GM21447 (cell line): Measurements from ENCODE around the gene FRMD1.

Source experiments
- ATAC-seq: cut with Tn5 transposase; IDR thresholded peaks from one replicate; pipeline ENCODE4 v1.9.1; 2021; ENCODE audit not compliant: unreplicated experiment

Gene FRMD1

DNA sequence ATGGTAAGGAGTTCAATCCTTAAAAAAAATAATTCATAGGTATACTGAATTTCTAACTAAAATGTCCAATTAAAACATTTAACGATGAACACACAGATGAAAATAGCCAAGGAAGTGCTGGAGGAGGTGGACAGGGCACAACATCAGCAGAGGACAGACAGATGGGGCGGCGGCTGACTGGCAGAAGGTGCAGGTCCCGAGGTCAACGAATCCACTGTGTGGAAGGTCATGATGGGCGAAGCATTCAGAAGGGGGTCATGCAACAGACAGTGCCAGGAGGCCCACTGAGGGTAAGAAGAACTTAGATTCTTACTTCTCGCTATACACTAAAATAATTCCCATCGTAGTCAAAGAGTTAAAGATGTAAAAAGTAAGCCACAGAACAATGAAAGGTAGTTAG, 34.2 kb upstream of the FRMD1 start:
- no peak for ATAC-seq

DNA sequence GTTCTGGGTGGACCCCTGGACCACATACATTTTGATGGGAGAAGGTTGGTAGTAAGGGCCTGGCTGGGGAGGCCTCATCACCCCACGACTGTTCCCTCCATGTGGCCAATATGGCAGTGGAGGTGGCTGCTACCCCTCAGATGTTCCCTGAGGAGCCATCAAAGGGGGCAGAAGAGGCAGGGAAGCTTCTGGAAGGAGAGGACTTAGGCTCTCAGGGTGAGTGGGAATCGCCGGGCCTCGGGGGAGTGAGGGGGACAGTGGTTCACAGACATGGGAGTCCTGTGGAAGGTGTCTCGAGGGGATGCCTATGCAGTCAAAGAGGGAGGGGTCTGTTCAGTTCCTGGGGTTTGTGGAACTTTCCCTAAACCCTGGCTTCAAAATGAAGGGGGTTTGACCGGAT, 32.9 kb upstream of the FRMD1 start:
- no peak for ATAC-seq

DNA sequence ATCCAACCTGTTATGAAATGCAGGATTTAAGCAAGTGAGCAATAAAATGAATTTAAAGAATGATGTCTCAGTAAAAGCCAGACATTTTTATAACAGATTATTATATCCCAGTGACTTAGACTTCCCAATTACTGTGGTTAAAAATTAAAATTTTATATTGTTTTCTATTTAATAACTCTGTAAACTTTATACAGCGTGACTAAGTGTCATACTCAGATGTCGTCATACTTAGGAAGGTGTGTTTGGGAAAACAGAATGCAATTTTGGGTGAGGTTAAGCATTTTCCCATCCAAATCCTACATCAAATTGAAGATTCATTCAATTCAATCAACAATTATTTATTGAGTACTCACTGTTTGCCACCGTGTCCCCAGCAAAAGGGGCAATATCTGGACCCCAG, 31.4 kb upstream of the FRMD1 start:
- no peak for ATAC-seq

DNA sequence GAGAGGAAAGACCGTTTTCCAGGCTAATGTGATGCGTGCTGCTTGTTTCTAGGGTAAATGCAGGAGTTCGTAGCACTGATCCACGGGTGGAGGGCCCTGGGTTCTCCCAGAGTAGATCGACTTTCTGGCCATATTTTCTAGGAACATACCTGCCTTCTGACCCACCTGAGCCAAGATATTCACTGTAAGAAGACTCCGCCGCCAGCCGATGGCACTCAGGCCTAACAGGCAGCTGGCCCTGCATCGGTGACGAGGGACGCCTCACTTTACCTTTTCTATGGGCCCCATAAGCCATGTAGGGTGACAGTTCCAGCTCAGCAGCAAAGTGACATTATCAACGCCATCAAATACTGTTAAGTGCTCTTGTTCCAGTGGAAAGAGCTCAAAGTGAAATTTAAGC, 30.2 kb upstream of the FRMD1 start:
- ATAC-seq: no peak

DNA sequence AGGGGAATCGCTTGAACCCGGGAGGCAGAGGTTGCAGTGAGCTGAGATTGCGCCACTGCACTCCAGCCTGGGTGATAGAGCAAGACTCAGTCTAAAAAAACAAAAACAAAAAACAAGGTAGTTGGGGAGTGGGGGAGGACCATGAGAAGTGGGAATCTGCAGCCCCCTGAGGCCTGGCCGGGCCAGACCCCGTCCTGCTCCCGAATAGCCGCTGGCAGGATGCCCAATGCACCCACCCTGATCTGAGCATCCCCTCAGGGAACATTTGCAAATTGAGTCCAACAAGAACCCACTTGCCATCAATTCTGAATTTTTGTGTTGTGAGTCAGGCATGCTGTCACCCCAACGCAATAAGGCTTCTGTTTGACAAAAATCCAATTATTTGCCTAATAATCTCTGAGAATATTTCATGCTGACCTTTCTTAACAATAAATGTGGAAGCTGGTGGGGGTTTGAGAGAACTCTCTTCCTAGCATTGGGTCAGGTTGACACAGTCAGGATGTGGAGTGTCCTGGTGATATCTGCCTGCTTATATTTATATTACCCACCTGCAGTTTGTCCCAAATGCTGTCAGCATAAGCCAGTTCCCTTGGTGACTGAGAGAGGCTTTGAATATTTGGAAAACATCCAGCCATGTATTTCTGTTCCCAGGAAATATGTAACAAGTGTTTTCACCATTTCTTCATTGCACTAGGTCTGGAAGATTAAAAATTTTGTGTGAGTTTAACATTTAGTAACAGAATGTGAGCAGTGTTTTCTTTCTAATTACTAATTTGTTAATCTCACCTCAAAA, 28.4 kb upstream of the FRMD1 start:
- ATAC-seq: no peak

DNA sequence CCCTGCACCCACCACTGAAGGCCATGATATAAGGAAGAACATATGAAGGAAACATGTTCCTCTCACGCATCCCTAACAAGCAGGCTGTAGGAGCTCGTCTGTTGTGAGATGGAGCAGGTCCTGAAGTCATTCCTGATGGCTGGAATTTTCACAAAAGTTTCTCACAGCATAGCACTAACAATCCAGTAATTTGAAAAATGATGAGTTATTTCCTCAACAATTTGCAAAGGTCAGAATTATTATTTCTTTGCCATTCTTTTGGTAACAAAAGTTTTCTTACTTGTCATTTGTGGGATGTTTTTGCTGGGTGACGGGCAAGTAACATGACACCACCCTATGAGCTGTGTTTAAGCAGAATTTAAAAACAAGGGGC, 27.6 kb upstream of the FRMD1 start:
- ATAC-seq: no peak

DNA sequence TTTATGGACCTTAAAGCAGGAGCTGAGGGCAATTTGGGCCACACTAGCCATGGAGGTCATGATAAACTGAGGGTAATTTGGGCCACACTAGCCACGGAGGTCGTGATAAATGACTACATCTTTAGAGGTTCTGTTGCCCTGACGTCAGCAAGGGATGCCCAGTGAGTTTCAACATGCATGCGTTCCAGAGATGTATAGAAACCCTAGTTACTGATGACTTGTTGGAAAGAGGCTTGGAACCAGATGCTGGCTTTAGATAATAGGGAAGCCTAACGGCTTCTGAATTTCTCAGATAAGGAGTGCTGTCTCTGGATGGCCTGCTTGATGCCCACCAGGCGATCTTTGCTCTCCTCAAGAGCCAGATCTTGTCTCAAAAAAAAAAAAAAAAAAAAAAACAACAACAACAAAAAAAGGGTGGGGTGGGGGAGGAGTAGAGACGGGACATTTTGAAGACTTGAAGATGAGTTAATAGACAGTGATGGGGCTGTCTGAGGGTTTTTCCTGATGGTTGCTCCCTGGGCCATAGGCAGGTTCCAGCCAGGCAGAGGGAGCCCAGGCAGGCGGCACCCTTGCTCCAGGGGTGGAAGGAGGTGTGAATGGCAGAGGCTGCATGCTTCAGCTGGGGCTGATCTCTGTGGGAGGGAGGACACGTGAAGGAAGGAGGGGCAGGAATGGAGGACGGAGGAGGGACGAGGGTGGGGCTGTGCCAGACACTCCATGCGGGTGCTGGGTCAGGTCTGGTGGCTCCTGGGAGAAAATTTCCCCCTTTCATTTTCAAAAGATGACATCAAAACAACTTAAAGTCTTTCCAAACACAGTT, 27.0 kb upstream of the FRMD1 start:
- ATAC-seq: no peak

DNA sequence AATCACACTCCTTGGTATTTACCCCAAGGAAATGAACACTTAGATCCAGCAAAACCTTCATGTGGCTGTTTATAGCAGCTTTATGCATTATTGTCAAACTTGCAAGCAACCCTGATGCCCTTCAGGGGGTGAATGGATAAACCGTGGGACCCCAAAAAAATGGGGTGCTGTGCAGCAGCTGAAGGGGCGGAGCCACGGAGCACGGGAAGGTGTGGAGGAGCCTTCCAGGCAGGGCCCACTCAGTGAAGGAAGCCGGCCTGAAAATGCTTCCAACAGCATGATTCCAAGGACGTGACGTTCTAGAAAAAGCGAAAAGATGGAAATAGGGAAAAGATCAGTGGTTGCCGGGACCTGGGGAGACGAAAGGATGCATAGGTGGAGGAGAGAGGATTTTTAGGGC, 25.6 kb upstream of the FRMD1 start:
- no peak for ATAC-seq

DNA sequence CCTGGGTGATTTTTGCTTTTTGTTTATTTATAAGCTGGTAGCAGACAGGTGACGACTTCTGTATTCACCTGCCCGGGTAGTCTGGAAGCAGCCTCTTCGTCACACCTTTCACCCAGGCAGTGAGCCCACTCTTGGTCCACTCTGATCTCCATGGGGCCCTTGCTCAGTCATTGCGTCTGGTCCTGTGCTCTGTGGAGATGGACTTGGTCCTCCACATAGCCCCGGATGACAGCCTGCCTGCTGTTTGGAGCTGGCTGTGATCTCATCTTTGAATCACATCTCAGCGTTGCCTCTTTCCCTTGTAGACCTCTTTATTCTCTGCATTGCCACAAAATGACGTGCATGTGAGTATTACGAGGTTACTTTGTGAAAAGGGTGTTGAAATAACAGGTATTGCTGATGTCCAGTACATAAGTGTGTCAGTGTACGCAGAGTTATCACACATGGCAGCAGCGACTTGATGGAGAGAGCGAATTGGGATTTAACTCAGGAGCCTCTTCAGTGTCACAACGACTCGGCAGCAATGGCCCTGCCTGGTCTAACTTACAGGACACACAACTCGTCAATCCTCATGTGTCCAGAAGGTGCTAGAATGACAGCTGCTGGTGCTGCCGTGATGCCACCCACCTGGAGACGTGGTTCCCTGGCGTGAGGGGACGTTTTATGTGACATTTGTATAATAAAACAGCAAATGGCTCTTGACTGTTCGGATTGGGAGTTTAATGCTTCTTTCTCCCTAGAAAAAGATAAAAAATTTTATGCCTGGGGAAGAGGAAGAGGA, 24.2 kb upstream of the FRMD1 start:
- ATAC-seq: no peak

DNA sequence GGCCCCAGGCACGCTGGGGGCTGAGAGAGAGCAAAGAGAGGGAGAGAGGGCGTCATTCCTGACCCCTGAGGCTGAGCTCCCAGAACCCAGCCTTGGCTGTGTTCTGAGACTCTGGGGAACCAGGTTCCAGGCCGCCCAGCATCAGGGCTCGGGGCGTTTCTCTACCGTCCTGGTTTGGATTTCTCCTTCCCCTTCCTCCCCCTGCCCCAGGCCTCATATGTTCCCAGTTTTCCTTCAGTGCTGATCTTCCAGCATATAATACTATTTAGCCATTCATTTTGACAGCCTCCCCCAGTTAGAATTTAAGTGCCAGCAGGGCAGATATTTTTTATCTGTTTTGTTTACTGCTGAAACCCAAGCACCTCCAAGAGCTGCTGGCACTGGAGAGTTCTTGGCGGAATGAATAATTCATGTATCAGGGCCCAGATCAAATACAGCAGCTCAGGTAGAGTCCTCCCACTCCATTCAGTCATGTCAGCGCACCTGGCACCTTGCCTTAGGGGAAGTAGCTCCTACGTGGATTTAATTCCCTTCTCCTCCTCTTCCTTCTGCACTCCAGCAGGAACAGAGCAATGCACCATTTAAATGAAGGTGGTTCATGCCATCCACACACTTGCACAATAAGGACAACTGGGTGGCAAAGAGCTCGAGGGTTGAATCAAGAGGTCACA, 23.4 kb upstream of the FRMD1 start:
- no peak for ATAC-seq

DNA sequence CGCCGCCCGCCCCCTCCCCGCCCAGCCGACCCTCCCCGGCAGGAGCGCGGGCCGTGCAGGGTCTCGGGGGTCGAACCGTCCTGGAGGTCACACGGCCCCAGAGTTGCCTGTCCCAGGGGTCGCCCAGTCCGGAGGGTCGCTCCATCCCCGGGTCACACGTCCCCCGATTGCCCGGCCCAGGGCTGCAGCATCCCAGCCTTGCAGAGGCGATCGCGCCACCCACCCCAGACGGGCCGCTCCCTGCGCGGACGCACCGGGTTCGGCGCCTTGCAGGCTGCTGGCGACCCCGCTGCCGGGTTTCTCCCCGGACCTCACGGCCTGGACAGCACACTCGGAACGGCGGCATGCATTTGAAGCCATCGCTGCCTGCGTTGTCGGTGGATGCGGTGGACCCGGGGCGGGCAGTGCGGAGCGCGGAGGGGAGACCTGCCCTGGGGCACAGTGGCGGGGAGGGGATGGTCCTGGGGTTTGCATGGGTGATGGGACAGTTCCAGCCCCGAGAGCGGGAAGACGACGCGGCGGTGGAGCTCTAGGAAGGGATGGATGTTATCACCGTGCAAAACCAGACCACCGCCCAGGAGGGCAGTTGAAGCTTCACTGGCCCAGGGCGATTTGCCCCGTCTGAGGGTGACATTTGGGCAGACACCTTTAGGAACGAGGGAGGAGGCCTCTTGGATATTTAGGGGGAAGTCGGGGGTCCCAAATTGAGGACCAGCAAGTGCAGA, 22.7 kb upstream of the FRMD1 start:
- no peak for ATAC-seq

DNA sequence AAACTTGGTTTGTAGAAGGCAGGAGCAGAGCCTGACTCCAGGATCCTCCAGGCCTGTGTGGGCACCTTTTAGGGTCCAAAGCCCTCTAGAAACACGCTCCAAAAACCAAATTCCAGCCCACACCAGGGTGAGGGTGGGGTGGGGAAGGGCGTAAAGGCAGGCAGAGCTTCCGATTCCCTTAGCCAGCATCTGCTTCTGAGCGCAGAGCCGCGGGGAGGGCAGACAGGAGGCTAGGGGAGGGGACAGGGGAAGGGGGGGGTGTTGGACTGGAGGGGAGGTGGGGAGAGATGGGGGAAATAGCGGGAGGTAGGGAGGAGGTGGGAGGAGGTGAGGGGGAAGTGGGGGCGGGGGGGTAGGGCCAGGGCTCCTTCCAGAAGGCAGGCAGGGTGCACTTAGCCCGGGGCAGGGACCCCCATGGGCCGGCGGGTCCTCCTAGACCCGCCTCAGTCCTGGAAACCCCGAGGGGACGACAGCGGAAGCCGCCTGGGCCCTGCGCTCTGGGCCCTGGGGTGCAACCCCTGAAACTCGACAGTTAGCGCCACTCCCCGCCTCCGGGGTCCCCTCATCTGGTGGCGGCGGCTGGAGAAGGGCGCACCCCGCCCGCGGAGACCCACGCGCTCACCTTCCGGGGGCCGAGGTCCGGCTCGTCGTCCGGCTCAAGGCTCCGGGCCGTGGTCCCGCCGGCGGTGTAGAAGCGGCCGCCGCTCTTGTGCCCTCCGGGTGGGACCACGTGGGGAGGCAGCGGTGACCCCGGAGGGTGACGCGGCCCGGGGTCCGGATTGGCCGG, 22.0 kb upstream of the FRMD1 start:
- no peak for ATAC-seq

DNA sequence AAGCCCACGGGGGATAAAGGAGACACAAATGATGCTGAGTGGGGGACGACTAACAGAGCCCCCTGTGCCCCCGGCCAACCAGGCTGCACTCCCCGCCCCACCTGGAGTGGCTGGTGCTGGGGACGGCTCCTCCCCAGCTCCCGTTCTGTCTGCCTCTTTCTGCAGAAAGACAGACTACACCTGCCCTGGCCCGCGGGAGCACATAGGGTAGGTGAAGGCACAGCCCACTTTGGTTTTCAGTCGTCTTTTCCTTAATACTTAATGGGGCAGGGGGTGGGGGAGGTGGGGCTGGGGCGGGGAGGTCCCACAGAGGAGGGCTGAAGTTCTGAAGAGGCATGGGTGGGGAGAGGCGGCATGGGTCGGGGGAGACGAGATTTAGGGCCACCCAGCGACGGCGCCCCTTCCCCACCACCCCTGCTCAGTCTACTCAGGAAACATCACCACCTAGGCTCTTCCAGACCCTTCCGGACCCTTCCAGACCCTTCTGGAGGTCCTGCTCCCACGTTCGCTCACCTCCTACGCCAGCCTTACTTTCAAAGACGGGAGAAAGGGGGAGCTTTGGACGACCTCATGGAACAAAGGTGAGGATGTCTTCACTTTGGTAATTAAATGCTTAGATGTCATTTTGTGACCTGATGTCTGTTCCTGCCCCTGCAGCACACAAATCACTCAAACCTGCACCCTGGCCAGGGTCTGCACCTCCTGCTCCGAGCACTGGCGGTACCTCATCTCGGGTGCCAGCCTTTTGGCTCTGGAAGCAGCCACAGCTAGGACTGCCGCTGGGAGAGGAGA, 21.2 kb upstream of the FRMD1 start:
- ATAC-seq: no peak

DNA sequence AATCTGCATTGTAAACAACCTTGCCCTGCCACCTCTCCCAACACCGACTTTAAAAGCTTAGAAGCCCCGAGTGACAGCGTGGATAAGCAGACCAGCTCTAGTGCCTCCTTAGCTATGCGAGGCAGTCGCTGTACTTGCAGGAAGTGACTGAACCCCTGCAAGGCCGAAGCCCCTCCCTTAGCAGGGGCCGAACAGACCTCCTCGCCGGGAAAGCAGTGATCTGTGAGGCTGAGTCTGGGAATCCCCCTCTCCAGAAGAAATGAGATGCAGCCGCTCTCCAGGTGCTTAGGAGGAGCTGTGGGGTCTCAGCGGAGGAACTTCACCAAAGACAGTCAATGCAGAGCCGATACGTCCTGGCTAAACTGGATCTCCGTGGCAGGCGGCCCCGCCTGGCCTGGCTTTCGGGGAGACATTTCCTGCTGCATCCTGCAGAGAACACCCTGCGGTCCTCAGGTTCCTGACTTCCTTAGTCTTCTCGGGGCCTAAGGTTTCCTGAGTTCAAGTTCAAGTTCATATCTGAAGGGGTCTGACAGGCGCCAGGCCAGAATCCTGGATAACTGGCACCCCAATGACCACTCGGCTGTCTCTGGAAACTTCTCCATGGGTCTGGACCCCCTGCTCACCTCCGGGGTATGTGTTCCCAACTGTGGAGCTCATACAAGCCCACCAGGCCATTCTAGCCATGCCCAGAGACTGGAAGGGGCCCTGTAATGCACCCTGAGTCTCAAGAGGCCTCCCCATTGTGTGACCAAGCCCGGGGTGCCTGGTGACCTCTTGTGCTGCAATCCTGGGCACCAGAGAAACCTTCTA, 20.4 kb upstream of the FRMD1 start:
- no peak for ATAC-seq

DNA sequence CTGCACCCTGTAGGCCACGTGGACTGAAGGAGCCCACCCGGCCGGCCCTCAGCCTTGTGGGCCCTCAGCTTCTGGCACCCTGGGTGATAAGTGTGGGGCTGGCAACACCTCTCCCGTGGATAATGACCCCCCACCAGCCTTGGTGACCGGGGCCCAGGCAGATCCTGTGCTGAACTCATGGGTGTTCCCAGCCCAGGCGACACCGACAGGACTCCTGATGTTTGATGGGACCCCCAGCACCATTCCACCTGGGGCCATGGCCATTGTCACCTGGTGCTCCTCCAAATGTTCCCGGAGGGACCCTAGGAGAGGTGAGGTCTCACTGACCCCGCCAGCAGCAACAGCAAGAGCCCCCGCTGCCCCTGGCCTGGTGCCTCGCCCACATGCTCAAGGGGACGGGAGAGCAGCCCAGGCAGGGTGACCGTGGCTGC, 19.4 kb upstream of the FRMD1 start:
- no peak for ATAC-seq

DNA sequence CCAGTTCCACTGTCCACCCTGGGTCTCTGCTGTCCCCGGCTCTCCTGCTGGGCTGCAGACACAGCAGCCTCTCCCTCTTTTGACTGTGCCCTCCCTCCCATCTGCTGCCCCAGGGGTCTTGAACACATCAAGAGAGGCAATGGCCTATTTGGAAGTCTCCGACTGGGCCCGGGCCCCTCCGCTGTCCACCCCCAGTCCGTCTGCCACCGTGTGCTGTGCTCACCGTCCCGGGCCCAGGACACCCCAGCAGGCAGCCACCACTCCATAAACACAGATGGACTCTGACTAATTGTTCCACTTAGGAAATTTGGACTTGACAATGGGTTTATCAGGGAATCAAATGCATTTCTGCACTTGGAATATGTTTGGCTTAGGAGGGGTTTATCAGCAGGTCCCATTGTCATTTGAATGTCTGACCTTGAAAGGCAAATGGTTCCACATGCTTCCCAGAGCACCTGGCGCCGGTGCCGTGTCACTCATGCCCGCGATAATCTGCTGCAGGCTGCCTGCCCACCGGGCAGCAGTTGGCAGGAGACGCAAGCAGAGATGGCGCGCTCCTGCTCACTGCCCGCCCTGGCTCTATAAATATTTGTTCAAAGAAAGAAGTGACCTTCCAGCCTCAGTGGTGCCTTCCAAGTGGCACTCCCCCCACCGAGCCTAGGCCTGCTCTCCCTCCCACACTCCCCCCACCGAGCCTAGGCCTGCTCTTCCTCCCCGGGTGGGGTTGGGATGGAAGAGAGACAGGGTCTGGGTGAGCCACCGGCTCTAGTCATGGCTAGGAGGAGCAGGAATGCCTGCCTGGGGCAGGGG, 18.8 kb upstream of the FRMD1 start:
- ATAC-seq: no peak

DNA sequence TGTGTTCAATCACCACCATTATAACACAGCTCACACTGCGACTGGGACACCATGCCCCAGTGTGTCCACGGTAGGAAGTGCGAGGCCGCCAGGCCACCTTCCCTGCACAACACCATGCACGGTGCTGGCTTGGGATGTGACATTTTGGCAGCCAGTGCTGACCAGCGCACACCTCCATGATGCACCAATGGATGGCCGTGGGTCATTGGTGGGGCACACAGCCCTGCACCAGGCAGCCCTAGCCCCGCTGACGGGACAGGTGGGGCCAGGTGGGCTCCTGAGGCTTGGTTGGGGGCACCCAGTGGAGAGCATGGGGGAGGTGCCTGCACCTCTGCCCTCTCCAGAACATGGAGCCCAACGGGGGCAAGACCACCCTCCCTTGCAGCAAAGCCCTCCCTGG, 18.2 kb upstream of the FRMD1 start:
- no peak for ATAC-seq
